Esophagus squamous epithelium (tissue), 4 donors: Measurements from ENCODE around the gene LPP.

ENCODE experiments used
- POLR2A ChIP-seq, 4 donors: fragments of 450-650 bp; IDR thresholded peaks; one replicate each; pipeline ENCODE4 v1.6.1; 2017; ENCODE audit warnings: antibody characterized with exemption in 4 of 4, mild to moderate bottlenecking in 4 of 4, moderate library complexity in 3 of 4
- TF ChIP-seq, protein P1 (sequence below), 6 experiments: fragments of 450-650 bp in 4 of 6; fragments of 200-600 bp in 2 of 6; sonication (generic) in 2 of 6; IDR thresholded peaks; one replicate each; pipeline ENCODE4 v1.5.1; 2016 to 2019; ENCODE audit warnings: antibody characterized with exemption in 6 of 6, mild to moderate bottlenecking in 4 of 6, moderate library complexity in 4 of 6

DNA sequence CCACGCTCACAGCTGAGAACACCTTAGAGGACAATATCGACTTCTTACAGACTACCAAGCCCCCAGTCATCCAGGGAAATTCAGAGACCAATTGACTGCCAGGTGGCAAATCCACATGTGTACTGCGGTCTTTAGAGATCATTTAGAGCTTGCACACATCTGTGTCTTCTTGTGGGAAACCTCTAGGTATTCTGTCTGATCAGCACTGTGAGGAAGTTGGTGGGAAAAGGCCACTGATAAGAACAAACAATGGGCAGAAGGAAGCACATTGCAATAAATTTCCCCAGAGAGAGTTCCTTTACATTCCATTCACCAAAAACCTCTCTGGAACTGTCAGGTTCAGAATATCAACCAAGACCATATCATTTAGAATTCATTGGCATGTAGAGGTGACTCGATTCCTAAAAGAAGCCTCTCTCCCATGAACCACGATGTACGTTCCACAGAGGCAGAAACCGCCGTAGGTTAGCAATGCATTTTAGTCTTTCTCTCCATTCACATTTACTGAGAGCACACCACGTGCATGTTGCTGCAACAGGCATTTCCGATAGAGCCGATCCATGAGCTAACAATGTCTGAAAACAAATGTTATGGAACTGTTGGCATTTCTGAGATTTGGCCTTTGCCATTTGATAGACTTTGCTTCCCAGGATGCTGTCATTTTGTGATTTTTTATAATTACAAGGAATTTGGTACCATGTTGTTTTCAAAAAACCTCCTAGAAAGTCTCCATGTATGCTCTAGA, 730.5 kb downstream of the LPP start:
- no peak for TF ChIP-seq POLR2A (IDR thresholded peaks at IDR 0.05)
- TF ChIP-seq, protein P1, sequence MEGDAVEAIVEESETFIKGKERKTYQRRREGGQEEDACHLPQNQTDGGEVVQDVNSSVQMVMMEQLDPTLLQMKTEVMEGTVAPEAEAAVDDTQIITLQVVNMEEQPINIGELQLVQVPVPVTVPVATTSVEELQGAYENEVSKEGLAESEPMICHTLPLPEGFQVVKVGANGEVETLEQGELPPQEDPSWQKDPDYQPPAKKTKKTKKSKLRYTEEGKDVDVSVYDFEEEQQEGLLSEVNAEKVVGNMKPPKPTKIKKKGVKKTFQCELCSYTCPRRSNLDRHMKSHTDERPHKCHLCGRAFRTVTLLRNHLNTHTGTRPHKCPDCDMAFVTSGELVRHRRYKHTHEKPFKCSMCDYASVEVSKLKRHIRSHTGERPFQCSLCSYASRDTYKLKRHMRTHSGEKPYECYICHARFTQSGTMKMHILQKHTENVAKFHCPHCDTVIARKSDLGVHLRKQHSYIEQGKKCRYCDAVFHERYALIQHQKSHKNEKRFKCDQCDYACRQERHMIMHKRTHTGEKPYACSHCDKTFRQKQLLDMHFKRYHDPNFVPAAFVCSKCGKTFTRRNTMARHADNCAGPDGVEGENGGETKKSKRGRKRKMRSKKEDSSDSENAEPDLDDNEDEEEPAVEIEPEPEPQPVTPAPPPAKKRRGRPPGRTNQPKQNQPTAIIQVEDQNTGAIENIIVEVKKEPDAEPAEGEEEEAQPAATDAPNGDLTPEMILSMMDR (IDR thresholded peaks at IDR 0.05) = no peak
